ENCODE measurements around the gene RAD51B.
A peak's percentile ranks its signal among the peaks of the same experiment; 100 is the strongest.

The RAD51B gene

DNA sequence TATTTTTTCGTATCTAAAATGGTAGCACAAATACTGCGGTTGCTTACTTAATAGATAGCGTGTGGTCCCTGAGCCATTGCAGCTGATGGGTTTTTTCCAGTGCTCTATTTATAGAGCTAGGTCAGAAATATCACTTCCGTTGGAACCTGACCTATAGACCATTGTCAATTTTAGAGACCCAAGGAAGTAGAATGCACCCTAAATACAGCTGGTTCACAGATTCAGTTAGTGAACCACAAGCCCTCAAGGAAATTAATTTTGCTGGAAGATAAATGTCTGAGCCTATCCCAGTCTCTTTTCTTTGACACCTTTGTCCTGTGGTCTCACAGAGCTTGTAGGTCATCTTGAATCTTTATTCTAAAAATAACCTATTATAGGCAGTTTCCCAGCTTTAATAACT lies 582.3 kb downstream of the RAD51B start:
- 97 to 100% methylated on average over 2 to 3 of the region's 4 CpGs for WGBS, 2 experiments (ENCODE audit: insufficient coverage in 2 of 2)

DNA sequence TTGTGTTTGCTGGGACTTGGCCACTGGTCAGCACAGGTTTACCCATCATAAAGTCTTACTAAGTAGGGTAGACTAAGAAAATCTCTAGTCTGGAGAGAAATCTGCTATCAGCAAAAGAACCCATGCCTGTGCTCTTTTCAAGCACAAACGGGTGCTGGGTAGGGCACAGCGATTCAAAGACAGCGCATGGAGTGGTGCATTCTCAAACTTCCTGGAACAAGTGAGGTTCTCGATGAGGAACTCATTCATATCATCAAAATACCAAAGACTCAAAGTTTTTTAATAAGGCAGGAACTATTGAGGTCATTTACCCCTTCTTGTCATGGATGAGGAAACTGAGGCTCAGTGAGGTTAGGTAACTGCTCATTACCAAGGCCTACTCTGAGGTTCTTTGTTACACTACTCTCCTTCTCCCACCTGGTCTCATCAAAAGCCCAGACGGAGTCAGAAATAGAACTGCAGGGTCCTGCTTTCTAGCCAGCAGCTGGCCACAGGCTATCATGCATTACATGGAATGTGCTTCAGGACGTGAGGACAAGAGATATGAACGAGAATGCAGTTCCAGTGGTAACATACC lies 583.0 kb downstream of the RAD51B start:
- Histone ChIP-seq H3K9me3 (ENCODE audit: control insufficient read depth, low read length) (no peaks in the 10 kb centered on the region), H3K36me3 (ENCODE audit: control insufficient read depth, insufficient read depth, low read length) (no peaks in the 10 kb centered on the region), H3K4me3 (ENCODE audit: extremely low read depth, insufficient read depth, low read length, poor library complexity, severe bottlenecking) (no peak overlapping the region), H3K4me1 (ENCODE audit: control insufficient read depth, insufficient read depth, low read length, poor library complexity, severe bottlenecking) (peaks cover 48% of the 10 kb centered on the region), H3K27ac (ENCODE audit: low read depth, low read length, severe bottlenecking) (no peak overlapping the region)
- 90 to 97% methylated on average over 2 to 5 of the region's 7 CpGs for WGBS, 2 experiments (ENCODE audit: insufficient coverage in 2 of 2)

More for the DNA sequence above, 582.3 kb downstream of the RAD51B start:
- Histone ChIP-seq H3K4me3 (ENCODE audit: extremely low read depth, insufficient read depth, low read length, poor library complexity, severe bottlenecking) (no peak overlapping the region), H3K27ac (ENCODE audit: low read depth, low read length, severe bottlenecking) (no peak overlapping the region), H3K9me3 (ENCODE audit: control insufficient read depth, low read length) (no peaks in the 10 kb centered on the region), H3K4me1 (ENCODE audit: control insufficient read depth, insufficient read depth, low read length, poor library complexity, severe bottlenecking) (peaks cover 56% of the 10 kb centered on the region), H3K36me3 (ENCODE audit: control insufficient read depth, insufficient read depth, low read length) (no peaks in the 10 kb centered on the region)

DNA sequence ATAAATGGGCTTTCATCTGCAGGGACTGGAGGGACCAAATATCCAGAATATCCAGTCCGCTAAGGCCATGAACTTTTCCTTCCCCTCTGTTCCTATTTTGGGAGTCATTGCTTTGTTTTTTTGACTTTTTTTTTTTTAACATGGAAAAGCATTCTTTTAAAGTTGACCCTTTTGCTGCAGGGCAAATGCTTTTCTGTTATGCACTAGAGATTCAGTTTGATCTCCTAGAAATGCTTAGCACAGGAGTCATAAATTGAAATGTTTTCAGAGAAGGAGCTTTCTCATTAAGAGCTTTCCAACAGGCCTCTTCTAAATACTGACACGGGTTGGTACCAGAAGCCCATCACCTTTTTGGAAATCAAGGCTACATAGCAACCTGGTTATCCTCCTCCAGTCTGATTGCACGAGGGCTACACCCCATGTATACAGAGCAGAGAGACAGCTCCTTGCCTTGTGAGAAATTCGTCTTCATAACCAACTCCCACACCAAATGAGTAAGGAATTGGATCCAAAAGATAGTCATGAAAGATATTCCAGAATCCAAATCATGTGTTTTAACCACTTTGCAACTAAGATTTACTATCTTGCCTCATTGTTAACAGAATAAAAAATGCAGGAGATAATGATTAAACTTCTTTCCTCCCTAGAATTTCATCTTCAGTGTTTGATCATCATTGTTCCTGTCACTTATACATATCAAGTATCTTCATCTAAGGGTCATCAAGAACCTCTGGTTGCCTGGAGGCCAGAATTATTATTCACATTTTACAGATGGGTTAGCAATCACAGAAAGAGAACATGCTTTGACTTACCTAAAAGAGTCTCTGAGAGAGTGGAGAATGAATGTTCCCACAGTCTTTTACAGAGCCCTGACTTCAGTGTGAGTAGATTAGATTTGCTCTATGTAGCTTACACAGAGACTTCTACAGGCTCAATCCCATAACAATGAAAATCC lies 583.9 kb downstream of the RAD51B start:
- no peaks in the 10 kb centered on the region for H3K36me3 ChIP-seq (ENCODE audit: control insufficient read depth, insufficient read depth, low read length)
- H3K4me3 ChIP-seq (ENCODE audit: extremely low read depth, insufficient read depth, low read length, poor library complexity, severe bottlenecking), result no peak overlapping the region
- no peak overlapping the region for H3K27ac ChIP-seq (ENCODE audit: low read depth, low read length, severe bottlenecking)
- peaks cover 40% of the 10 kb centered on the region for H3K4me1 ChIP-seq (ENCODE audit: control insufficient read depth, insufficient read depth, low read length, poor library complexity, severe bottlenecking)
- H3K9me3 ChIP-seq (ENCODE audit: control insufficient read depth, low read length), result no peaks in the 10 kb centered on the region
- 93 to 100% methylated on average over 1 to 2 of the region's 4 CpGs for WGBS, 2 experiments (ENCODE audit: insufficient coverage in 2 of 2)

DNA sequence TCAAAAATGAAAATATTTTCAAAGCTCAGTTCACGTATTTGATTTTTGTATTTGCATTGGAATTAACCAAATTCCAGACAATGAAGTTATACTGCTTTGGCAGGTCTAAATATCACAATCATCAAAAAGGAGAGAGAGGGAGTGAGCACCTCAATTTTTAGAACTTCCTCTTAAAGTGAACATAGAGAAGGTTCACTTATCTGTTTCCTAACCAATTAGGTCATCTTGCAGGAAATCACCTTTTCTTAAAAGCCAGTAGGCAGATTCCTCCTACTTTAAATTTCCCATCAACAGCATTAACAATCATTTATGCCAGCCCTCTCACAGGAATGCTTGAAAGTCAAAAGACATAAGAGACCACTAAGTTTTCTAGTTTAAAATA lies 584.6 kb downstream of the RAD51B start:
- no peaks in the 10 kb centered on the region for H3K9me3 ChIP-seq (ENCODE audit: control insufficient read depth, low read length)
- no CpG with 5 or more reads among the region's 1 CpG for WGBS, 2 experiments (ENCODE audit: insufficient coverage in 2 of 2)

DNA sequence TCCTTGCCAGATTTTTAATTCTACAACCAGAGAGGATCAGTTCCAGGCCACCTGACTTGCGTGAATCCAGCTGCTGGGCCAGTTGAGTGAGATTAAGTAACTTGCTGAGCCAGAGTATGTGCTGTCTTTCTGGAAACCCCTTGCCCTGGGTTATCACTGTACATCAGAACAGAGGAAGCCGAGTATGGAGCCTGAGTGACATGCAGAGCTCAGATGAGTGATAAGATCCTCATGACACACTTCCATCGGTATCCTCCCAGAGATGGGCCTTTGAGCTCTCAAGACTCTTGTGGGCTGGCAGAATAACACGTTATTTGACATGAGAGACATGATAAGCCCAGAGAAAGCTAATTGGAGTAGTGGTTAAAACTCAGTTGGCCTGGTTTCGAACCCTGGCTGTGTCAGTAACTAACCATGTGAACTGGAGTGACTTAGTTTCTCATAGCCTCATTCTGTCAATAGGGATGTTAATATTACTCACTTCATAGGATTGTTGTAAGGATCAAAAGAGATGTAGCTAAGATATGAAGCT lies 585.1 kb downstream of the RAD51B start:
- Histone ChIP-seq H3K9me3 (ENCODE audit: control insufficient read depth, low read length) (no peaks in the 10 kb centered on the region), H3K36me3 (ENCODE audit: control insufficient read depth, insufficient read depth, low read length) (no peaks in the 10 kb centered on the region), H3K4me3 (ENCODE audit: extremely low read depth, insufficient read depth, low read length, poor library complexity, severe bottlenecking) (no peak overlapping the region), H3K27ac (ENCODE audit: low read depth, low read length, severe bottlenecking) (peak overlapping the region; percentile 72), H3K4me1 (ENCODE audit: control insufficient read depth, insufficient read depth, low read length, poor library complexity, severe bottlenecking) (peaks cover 40% of the 10 kb centered on the region)
- 72 to 88% methylated on average over 2 to 3 of the region's 5 CpGs for WGBS, 2 experiments (ENCODE audit: insufficient coverage in 2 of 2)

More for the DNA sequence above, 584.6 kb downstream of the RAD51B start:
- Histone ChIP-seq H3K27ac (ENCODE audit: low read depth, low read length, severe bottlenecking) (peak overlapping the region; percentile 72), H3K4me1 (ENCODE audit: control insufficient read depth, insufficient read depth, low read length, poor library complexity, severe bottlenecking) (peaks cover 40% of the 10 kb centered on the region), H3K4me3 (ENCODE audit: extremely low read depth, insufficient read depth, low read length, poor library complexity, severe bottlenecking) (no peak overlapping the region), H3K36me3 (ENCODE audit: control insufficient read depth, insufficient read depth, low read length) (no peaks in the 10 kb centered on the region)

DNA sequence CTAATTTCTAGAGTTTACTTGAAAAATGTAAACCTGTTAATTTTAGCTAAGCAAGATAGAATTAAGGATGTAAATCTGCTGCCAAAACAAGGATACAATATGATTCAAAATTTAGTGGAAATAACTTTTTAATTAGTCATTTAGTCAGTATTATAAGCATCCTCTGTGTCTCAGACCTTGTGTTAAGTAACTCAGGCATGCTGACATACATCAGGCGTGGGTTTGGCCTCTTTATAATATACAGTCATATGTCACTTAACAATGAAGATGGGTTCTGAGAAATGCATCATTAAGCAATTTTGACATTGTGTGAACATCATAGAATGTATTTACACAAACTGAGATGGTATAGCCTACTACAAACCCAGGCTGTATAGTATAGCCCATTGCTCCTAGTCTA lies 586.4 kb downstream of the RAD51B start:
- no CpG with 5 or more reads among the region's 1 CpG for WGBS, 2 experiments (ENCODE audit: insufficient coverage in 2 of 2)
- Histone ChIP-seq H3K4me1 (ENCODE audit: control insufficient read depth, insufficient read depth, low read length, poor library complexity, severe bottlenecking) (peaks cover 39% of the 10 kb centered on the region), H3K36me3 (ENCODE audit: control insufficient read depth, insufficient read depth, low read length) (no peaks in the 10 kb centered on the region), H3K4me3 (ENCODE audit: extremely low read depth, insufficient read depth, low read length, poor library complexity, severe bottlenecking) (no peak overlapping the region), H3K27ac (ENCODE audit: low read depth, low read length, severe bottlenecking) (no peak overlapping the region), H3K9me3 (ENCODE audit: control insufficient read depth, low read length) (no peaks in the 10 kb centered on the region)

DNA sequence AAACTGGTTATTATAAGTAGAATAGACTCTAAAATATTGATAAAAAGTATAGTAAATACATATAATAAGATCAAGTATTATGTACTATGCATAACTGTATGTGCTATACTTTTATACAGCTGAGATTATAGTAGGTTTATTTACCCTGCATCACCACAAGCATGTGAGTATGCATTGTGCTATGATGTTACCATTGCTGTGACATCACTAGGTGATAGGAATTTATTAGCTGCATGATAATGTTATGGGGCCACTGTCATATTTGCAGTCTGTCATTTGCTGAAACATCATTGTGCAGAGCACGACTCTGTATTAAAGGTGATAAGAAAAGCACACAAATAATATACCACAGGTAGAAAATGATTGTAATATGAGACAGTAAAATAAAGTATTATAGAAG lies 587.7 kb downstream of the RAD51B start:
- Histone ChIP-seq H3K36me3 (ENCODE audit: control insufficient read depth, insufficient read depth, low read length) (no peaks in the 10 kb centered on the region), H3K4me3 (ENCODE audit: extremely low read depth, insufficient read depth, low read length, poor library complexity, severe bottlenecking) (no peak overlapping the region), H3K9me3 (ENCODE audit: control insufficient read depth, low read length) (no peaks in the 10 kb centered on the region), H3K27ac (ENCODE audit: low read depth, low read length, severe bottlenecking) (no peak overlapping the region), H3K4me1 (ENCODE audit: control insufficient read depth, insufficient read depth, low read length, poor library complexity, severe bottlenecking) (peaks cover 30% of the 10 kb centered on the region)
- WGBS, 2 experiments (ENCODE audit: insufficient coverage in 2 of 2), result no CpG with 5 or more reads among the region's 1 CpG

DNA sequence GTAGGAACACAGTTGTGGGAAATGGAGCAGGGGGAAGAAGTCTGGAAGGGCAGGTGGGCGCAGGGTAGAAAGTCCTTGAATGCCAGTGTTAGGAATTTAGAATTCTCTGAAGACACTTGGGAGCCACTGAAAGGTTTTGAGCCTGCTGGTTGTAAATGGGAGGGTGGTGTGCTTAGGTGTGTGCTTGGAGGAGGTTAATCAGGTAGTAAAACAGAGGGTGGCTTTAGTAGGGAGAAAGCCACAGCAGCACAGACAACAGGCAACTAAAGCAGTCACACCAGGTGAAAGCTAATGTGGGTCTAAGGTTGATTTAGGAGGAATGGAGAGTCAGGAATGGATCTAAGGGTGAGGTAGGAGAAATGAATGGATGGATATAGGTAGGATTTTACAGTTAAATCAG lies 588.2 kb downstream of the RAD51B start:
- Histone ChIP-seq H3K4me1 (ENCODE audit: control insufficient read depth, insufficient read depth, low read length, poor library complexity, severe bottlenecking) (peaks cover 25% of the 10 kb centered on the region), H3K9me3 (ENCODE audit: control insufficient read depth, low read length) (no peaks in the 10 kb centered on the region), H3K27ac (ENCODE audit: low read depth, low read length, severe bottlenecking) (no peak overlapping the region), H3K36me3 (ENCODE audit: control insufficient read depth, insufficient read depth, low read length) (no peaks in the 10 kb centered on the region), H3K4me3 (ENCODE audit: extremely low read depth, insufficient read depth, low read length, poor library complexity, severe bottlenecking) (no peak overlapping the region)
- WGBS, 2 experiments (ENCODE audit: insufficient coverage in 2 of 2), result 78 to 100% methylated on average over 1 of the region's 1 CpG

DNA sequence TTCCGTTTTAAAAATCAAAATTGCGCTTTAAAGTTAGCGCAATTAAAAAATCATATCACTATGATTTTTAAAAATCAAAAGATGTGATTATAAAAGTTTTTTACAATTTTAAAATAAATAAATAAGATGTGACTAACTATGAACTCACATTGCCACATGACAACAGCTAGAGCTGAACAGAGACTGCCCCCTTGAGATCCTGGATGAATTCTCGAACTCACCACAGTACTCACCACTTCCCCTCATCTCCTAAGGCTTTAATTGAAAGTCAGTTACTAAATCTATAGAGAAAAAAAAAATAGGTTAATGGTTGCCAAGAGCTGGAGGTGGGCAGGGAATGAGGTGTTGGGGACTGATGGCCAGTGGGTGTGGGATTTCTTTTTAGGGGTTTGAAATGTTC lies 589.1 kb downstream of the RAD51B start:
- no peak overlapping the region for H3K27ac ChIP-seq (ENCODE audit: low read depth, low read length, severe bottlenecking)
- peaks cover 16% of the 10 kb centered on the region for H3K4me1 ChIP-seq (ENCODE audit: control insufficient read depth, insufficient read depth, low read length, poor library complexity, severe bottlenecking)
- WGBS, 2 experiments (ENCODE audit: insufficient coverage in 2 of 2), result no CpG with 5 or more reads among the region's 4 CpGs
- H3K36me3 ChIP-seq (ENCODE audit: control insufficient read depth, insufficient read depth, low read length), result no peaks in the 10 kb centered on the region
- H3K9me3 ChIP-seq (ENCODE audit: control insufficient read depth, low read length), result no peaks in the 10 kb centered on the region
- no peak overlapping the region for H3K4me3 ChIP-seq (ENCODE audit: extremely low read depth, insufficient read depth, low read length, poor library complexity, severe bottlenecking)

DNA sequence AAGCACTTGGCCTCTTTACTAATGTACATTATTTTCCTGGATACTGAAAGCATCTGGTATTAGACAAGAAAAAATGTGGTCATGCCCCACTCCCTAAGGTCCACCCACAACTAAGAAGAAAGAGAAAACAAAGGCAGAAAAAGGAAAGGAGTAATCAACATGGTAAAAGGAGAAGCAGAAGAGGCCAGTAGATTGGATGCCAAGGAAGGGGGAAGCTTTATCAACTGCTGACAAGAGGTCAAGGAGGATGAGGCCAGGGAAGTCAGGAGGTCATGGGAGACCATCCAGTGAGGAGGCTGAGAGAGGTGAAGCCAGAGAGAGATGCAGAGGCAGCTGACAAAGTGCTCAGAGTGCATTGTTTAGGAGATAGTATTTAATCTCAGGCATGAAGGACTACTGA lies 589.8 kb downstream of the RAD51B start:
- Histone ChIP-seq H3K27ac (ENCODE audit: low read depth, low read length, severe bottlenecking) (no peak overlapping the region), H3K9me3 (ENCODE audit: control insufficient read depth, low read length) (no peaks in the 10 kb centered on the region), H3K4me3 (ENCODE audit: extremely low read depth, insufficient read depth, low read length, poor library complexity, severe bottlenecking) (no peak overlapping the region), H3K4me1 (ENCODE audit: control insufficient read depth, insufficient read depth, low read length, poor library complexity, severe bottlenecking) (peaks cover 9% of the 10 kb centered on the region), H3K36me3 (ENCODE audit: control insufficient read depth, insufficient read depth, low read length) (no peaks in the 10 kb centered on the region)

Data from mesodermal cell (in vitro differentiated cells).